A549 (cell line): Measurements from ENCODE around the gene GBA2. TPM values are rescaled to one million over a fixed set of nuclear protein-coding genes. Genes with fewer than 3 reads are reported as not detected.

Source experiments
- ATAC-seq, 2 experiments: fragments of 200-7000 bp in 1 of 2; fragments of >200 bp in 1 of 2; cut with Nextera tagmentation in 1 of 2; cut with Tn5 transposase in 1 of 2; 3 replicates each; pipeline versions ENCODE4 v1.8.0 to v1.9.1; 2018 to 2020; ENCODE audit warnings: mild to moderate bottlenecking in 1 of 2, moderate library complexity in 1 of 2
- CTCF ChIA-PET: fragments of 300-600 bp; sonication (Branson Sonifier 250); formaldehyde crosslinking; extraction: SDS; loops from one replicate; lab custom pipeline; 2021; ENCODE audit warnings: antibody characterized with exemption, inconsistent platforms; lab: Yijun Ruan, JAX
- POLR2A ChIA-PET: fragments of 350-600 bp; formaldehyde crosslinking; extraction: SDS; loops from one replicate; lab custom pipeline; 2021; ENCODE audit warnings: antibody characterized with exemption, inconsistent platforms; lab: Yijun Ruan, JAX
- DNase-seq, 2 experiments: peaks; one replicate each; pipeline versions ENCODE4 v3.0.0 to v3.0.0-alpha.2; 2011 to 2016; ENCODE audit warnings: low read depth in 1 of 2, low spot score in 1 of 2
- FAIRE-seq: peaks from 2 replicates; lab custom pipeline; 2011; peaks lifted over from hg19 to GRCh38; lab: Jason Lieb, UNC
- H3K27ac ChIP-seq, 2 experiments: fragments of >200 bp; sonication (Bioruptor Twin); formaldehyde crosslinking; 3 replicates each; pipeline ENCODE4 v1.5.1; 2016 to 2017
- H3K4me1 ChIP-seq: fragments of >200 bp; sonication (Bioruptor Twin); formaldehyde crosslinking; 3 replicates; pipeline ENCODE4 v1.6.1; 2016
- H3K4me2 ChIP-seq: fragments of >200 bp; sonication (Bioruptor Twin); formaldehyde crosslinking; 3 replicates; pipeline ENCODE4 v1.6.1; 2016
- H3K4me3 ChIP-seq: fragments of >200 bp; sonication (Bioruptor Twin); formaldehyde crosslinking; 3 replicates; pipeline ENCODE4 v1.5.1; 2016
- H3K9me3 ChIP-seq: fragments of >200 bp; sonication (Bioruptor Twin); formaldehyde crosslinking; 3 replicates; pipeline ENCODE4 v1.6.1; 2016
- CBX8 ChIP-seq: fragments of 200-600 bp; sonication (generic); IDR thresholded peaks from 2 replicates; pipeline ENCODE4 v1.6.1; 2016
- EHMT2 ChIP-seq: fragments of 200-600 bp; sonication (generic); IDR thresholded peaks from 2 replicates; pipeline ENCODE4 v1.6.1; 2016; ENCODE audit warnings: antibody characterized with exemption, low read depth, mild to moderate bottlenecking, moderate library complexity
- EP300 ChIP-seq, 2 experiments: fragments of >200 bp; sonication (Bioruptor Twin); formaldehyde crosslinking; IDR thresholded peaks; 2 replicates in 1 of 2; 3 replicates in 1 of 2; pipeline ENCODE4 v1.6.1; 2016 to 2017
- ESRRA ChIP-seq: fragments of 150-350 bp; IDR thresholded peaks from 2 replicates; pipeline ENCODE4 v1.6.1; 2014; ENCODE audit warnings: mild to moderate bottlenecking, low read length, borderline replicate concordance
- HDAC2 ChIP-seq: fragments of 200-600 bp; sonication (generic); IDR thresholded peaks from 2 replicates; pipeline ENCODE4 v1.6.1; 2016
- HOXB5 ChIP-seq: fragments of 250-450 bp; sonication (Bioruptor Pico); IDR thresholded peaks from 2 replicates; pipeline ENCODE4 v1.5.0; 2020; ENCODE audit warnings: mild to moderate bottlenecking, moderate library complexity
- MAZ ChIP-seq: fragments of 150-350 bp; IDR thresholded peaks from 2 replicates; pipeline ENCODE4 v1.6.1; 2014; ENCODE audit warnings: antibody characterized with exemption, low read depth, low read length, borderline replicate concordance
- NFE2L2 ChIP-seq: fragments of 150-350 bp; conservative IDR thresholded peaks from 2 replicates; pipeline ENCODE4 v1.6.1; 2014; ENCODE audit warnings: low read length
- PHF8 ChIP-seq: fragments of 200-600 bp; sonication (generic); IDR thresholded peaks from 2 replicates; pipeline ENCODE4 v1.6.1; 2016; ENCODE audit warnings: low read depth, mild to moderate bottlenecking, antibody characterized with exemption, moderate library complexity, borderline replicate concordance
- POLR2A ChIP-seq: IDR thresholded peaks from 2 replicates; pipeline ENCODE4 v1.6.1; 2012; ENCODE audit warnings: mild to moderate bottlenecking, low read length
- POLR2AphosphoS2 ChIP-seq: conservative IDR thresholded peaks from 2 replicates; pipeline ENCODE4 v1.6.1; 2012; ENCODE audit warnings: low read length, improper control_type of control experiment, inconsistent platforms
- RAD21 ChIP-seq, 2 experiments: fragments of >200 bp in 1 of 2; sonication (Bioruptor Twin) in 1 of 2; formaldehyde crosslinking in 1 of 2; IDR thresholded peaks in 1 of 2; conservative IDR thresholded peaks in 1 of 2; 2 replicates in 1 of 2; 3 replicates in 1 of 2; pipeline ENCODE4 v1.6.1; 2012 to 2018; ENCODE audit warnings: inconsistent platforms in 1 of 2
- RARB ChIP-seq: fragments of 250-450 bp; sonication (Bioruptor Pico); IDR thresholded peaks from 2 replicates; pipeline ENCODE4 v1.8.0; 2021; ENCODE audit warnings: mild to moderate bottlenecking, moderate library complexity
- RCOR1 ChIP-seq: fragments of 150-350 bp; IDR thresholded peaks from 2 replicates; pipeline ENCODE4 v1.6.1; 2014; ENCODE audit warnings: antibody characterized with exemption, low read length, low read depth
- TFCP2L1 ChIP-seq: fragments of 250-450 bp; sonication (Bioruptor Pico); IDR thresholded peaks from 2 replicates; pipeline ENCODE4 v1.5.0; 2021; ENCODE audit warnings: mild to moderate bottlenecking
- ZC3H11A ChIP-seq: fragments of 450-650 bp; IDR thresholded peaks from 2 replicates; pipeline ENCODE4 v1.6.1; 2014; ENCODE audit warnings: antibody characterized with exemption, mild to moderate bottlenecking
- ZNF302 ChIP-seq: fragments of 250-450 bp; sonication (Bioruptor Pico); IDR thresholded peaks from 2 replicates; pipeline ENCODE4 v1.9.0; 2021; ENCODE audit warnings: inconsistent platforms, mild to moderate bottlenecking, moderate library complexity
- WGBS: methylation state at CpG from one replicate; pipeline ENCODE4 v1.1.6; 2017; ENCODE audit errors: missing lambda C conversion rate; 5-methylcytosine and 5-hydroxymethylcytosine counted together
- polyA plus RNA-seq, 4 experiments: library from polyadenylated mRNA; depleted of rRNA in 3 of 4; stranded (reverse); fragments of >200 nt; fragmentation: RNase III in 1 of 4; extraction: RNeasy Plus Mini Kit Qiagen cat#74134 plus additional on column Dnase treatment in 1 of 4; gene quantifications; 2 replicates in 3 of 4; 3 replicates in 1 of 4; pipeline ENCODE4 v1.2.3, GENCODE V29; 2011 to 2017
- TF ChIP-seq, protein P1 (sequence below): IDR thresholded peaks from 2 replicates; pipeline ENCODE4 v1.6.1; 2012
- TF ChIP-seq, protein P2 (sequence below): IDR thresholded peaks from 2 replicates; pipeline ENCODE4 v1.6.1; 2012; ENCODE audit warnings: low read depth, borderline replicate concordance
- TF ChIP-seq, protein P3 (sequence below): fragments of 250-450 bp; sonication (Bioruptor Pico); IDR thresholded peaks from 2 replicates; pipeline ENCODE4 v1.5.0; 2021; ENCODE audit warnings: mild to moderate bottlenecking, moderate library complexity, borderline replicate concordance
- TF ChIP-seq, protein P4 (sequence below): fragments of >200 bp; sonication (Bioruptor Twin); formaldehyde crosslinking; IDR thresholded peaks from 2 replicates; pipeline ENCODE4 v1.6.1; 2016
- TF ChIP-seq, protein P5 (sequence below): fragments of >200 bp; sonication (Bioruptor Twin); formaldehyde crosslinking; IDR thresholded peaks from 3 replicates; pipeline ENCODE4 v1.5.1; 2016

The GBA2 gene
- polyA plus RNA-seq, 2 of the 4 experiments (the other 2 are of a cell fraction): 38.9 to 40.0 TPM

DNA sequence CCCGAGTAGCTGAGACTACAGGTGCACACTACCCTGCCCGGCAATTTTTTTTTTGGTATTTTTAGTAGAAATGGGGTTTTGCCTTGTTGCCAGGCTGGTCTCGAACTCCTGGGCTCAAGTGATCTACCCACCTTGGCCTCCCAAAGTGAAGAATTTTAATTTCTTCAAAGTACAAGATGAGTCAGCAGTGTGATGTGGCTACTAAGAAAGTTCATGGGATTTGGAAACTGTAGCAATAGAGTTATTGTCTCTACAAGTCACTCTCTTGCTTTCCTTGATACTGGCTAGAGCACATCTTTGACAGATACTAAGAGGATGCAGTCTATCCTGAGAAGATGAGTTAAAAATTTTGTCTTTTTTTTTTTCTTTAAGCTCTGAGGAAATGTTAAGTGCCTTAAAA lies 14.9 kb downstream of the GBA2 start:
- TF ChIP-seq EHMT2: no peak
- no peak for TF ChIP-seq POLR2AphosphoS2
- TF ChIP-seq, protein P1, sequence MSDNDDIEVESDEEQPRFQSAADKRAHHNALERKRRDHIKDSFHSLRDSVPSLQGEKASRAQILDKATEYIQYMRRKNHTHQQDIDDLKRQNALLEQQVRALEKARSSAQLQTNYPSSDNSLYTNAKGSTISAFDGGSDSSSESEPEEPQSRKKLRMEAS: no peak
- TF ChIP-seq ESRRA: no peak
- TF ChIP-seq HOXB5 (CRISPR knock-in tag): no peak
- no peak for TF ChIP-seq EP300 (IDR thresholded peaks at IDR 0.05)
- TF ChIP-seq POLR2A: no peak
- TF ChIP-seq NFE2L2: no peak
- TF ChIP-seq, protein P2, sequence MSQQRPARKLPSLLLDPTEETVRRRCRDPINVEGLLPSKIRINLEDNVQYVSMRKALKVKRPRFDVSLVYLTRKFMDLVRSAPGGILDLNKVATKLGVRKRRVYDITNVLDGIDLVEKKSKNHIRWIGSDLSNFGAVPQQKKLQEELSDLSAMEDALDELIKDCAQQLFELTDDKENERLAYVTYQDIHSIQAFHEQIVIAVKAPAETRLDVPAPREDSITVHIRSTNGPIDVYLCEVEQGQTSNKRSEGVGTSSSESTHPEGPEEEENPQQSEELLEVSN: no peak
- TF ChIP-seq ZNF302 (CRISPR knock-in tag): no peak
- TF ChIP-seq RCOR1: no peak
- no peak for TF ChIP-seq CBX8
- TF ChIP-seq, protein P3, sequence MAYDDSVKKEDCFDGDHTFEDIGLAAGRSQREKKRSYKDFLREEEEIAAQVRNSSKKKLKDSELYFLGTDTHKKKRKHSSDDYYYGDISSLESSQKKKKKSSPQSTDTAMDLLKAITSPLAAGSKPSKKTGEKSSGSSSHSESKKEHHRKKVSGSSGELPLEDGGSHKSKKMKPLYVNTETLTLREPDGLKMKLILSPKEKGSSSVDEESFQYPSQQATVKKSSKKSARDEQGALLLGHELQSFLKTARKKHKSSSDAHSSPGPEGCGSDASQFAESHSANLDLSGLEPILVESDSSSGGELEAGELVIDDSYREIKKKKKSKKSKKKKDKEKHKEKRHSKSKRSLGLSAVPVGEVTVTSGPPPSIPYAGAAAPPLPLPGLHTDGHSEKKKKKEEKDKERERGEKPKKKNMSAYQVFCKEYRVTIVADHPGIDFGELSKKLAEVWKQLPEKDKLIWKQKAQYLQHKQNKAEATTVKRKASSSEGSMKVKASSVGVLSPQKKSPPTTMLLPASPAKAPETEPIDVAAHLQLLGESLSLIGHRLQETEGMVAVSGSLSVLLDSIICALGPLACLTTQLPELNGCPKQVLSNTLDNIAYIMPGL (CRISPR knock-in tag): no peak
- no peak for TF ChIP-seq PHF8
- TF ChIP-seq, protein P4, sequence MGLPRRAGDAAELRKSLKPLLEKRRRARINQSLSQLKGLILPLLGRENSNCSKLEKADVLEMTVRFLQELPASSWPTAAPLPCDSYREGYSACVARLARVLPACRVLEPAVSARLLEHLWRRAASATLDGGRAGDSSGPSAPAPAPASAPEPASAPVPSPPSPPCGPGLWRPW: no peak
- no peak for TF ChIP-seq HDAC2
- TF ChIP-seq ZC3H11A: no peak
- TF ChIP-seq, protein P5, sequence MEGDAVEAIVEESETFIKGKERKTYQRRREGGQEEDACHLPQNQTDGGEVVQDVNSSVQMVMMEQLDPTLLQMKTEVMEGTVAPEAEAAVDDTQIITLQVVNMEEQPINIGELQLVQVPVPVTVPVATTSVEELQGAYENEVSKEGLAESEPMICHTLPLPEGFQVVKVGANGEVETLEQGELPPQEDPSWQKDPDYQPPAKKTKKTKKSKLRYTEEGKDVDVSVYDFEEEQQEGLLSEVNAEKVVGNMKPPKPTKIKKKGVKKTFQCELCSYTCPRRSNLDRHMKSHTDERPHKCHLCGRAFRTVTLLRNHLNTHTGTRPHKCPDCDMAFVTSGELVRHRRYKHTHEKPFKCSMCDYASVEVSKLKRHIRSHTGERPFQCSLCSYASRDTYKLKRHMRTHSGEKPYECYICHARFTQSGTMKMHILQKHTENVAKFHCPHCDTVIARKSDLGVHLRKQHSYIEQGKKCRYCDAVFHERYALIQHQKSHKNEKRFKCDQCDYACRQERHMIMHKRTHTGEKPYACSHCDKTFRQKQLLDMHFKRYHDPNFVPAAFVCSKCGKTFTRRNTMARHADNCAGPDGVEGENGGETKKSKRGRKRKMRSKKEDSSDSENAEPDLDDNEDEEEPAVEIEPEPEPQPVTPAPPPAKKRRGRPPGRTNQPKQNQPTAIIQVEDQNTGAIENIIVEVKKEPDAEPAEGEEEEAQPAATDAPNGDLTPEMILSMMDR: no peak
- WGBS: 96% methylated on average over 3 of the region's 3 CpGs
- CTCF ChIA-PET: interaction anchor here (0.7 to 19.8 kb wide), 10 partner anchors 12 to 741 kb away, joined by 3 to 243 read pairs (median 8); partner anchors contain the start of genes ARHGEF39, CCDC107, GBA2 and MSMP
- no peaks in the 10 kb centered on the region for H3K9me3 ChIP-seq
- peaks cover 34% of the 10 kb centered on the region for H3K4me1 ChIP-seq
- POLR2A ChIA-PET: interaction anchor here (0.9 to 1.8 kb wide), 3 partner anchors 14 to 76 kb away, joined by 3 to 8 read pairs (median 5); partner anchors contain the start of genes CCDC107, GBA2, RGP1 and RMRP
- no peak overlapping the region; the same call in 2 of the 3 replicates for H3K4me3 ChIP-seq
- no peak for ATAC-seq
- no peak for FAIRE-seq
- DNase-seq: no peak
- peak overlapping the region; percentile 76 for H3K4me2 ChIP-seq
- peak overlapping the region in 1 of 2 experiments; percentile 95; a peak in 3 of 6 replicates for H3K27ac ChIP-seq

DNA sequence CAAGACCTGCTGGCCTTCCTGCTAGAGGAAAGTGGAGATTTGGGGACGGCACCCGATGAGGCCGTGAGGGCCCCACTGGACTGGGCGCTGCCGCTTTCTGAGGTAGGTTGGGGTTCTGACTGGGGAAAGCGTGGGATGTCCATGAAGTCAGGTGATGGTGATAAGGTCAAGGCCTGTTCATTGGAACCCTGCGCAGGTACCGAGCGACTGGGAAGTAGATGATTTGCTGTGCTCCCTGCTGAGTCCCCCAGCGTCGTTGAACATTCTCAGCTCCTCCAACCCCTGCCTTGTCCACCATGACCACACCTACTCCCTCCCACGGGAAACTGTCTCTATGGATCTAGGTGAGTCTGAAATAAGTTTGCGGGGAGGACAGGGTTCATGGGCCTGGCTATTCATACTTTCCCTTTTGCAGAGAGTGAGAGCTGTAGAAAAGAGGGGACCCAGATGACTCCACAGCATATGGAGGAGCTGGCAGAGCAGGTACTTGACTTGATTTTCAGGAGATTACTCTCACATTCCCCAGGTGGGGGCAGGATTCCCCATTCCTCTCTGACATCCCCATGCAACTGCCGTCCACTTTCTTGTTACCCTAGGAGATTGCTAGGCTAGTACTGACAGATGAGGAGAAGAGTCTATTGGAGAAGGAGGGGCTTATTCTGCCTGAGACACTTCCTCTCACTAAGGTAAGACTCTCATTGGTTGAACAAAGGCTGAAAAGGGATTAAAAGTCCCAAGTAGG lies 16.1 kb downstream of the GBA2 start:
- peak overlapping the region; percentile 76 for H3K4me2 ChIP-seq
- ChIA-PET CTCF (interaction anchor here (0.6 to 31.4 kb wide), 14 partner anchors 11 to 680 kb away, joined by 3 to 758 read pairs (median 14); partner anchors contain the start of genes ARHGEF39, CCDC107, GBA2 and MSMP), POLR2A (interaction anchor here (0.7 to 3.6 kb wide), 19 partner anchors 9 to 653 kb away, joined by 3 to 41 read pairs (median 5); partner anchors contain the start of genes ARHGEF39, CA9, CCDC107 and FANCG)
- H3K4me1 ChIP-seq: peaks cover 45% of the 10 kb centered on the region
- WGBS: 5% methylated on average over 13 of the region's 14 CpGs
- DNase-seq (peak; percentile 78 to 79), FAIRE-seq (no peak), ATAC-seq (peak; percentile 20 to 32)
- H3K4me3 ChIP-seq: peak overlapping the region; percentile 87
- H3K9me3 ChIP-seq: no peaks in the 10 kb centered on the region
- H3K27ac ChIP-seq: peak overlapping the region; percentile 95 to 96
- no peak for TF ChIP-seq ZC3H11A
- TF ChIP-seq, protein P2: no peak
- TF ChIP-seq RAD21 (conservative IDR thresholded peaks at IDR 0.05 in 1 of 2, IDR thresholded peaks at IDR 0.05 in 1 of 2): peak in 1 of 2 experiments; percentile 21; a peak in 1 of 5 replicates
- peak; percentile 68; the same call in 1 of the 2 replicates for TF ChIP-seq MAZ
- TF ChIP-seq RARB (CRISPR knock-in tag): 0 out of 2 replicates have a peak, but pooled peaks have one; percentile 58
- TF ChIP-seq TFCP2L1 (CRISPR knock-in tag): 0 out of 2 replicates have a peak, but pooled peaks have one; percentile 43
- TF ChIP-seq, protein P5: peak; percentile 36; the same call in 1 of the 3 replicates
